ENCODE data around the gene FRMD4B. TPM values are rescaled to one million over a fixed set of nuclear protein-coding genes. Genes with fewer than 3 reads are reported as not detected.

The FRMD4B gene
- total RNA-seq, 6 donors from 2014 or later = 48.0 to 136 (median 62.8) TPM

DNA sequence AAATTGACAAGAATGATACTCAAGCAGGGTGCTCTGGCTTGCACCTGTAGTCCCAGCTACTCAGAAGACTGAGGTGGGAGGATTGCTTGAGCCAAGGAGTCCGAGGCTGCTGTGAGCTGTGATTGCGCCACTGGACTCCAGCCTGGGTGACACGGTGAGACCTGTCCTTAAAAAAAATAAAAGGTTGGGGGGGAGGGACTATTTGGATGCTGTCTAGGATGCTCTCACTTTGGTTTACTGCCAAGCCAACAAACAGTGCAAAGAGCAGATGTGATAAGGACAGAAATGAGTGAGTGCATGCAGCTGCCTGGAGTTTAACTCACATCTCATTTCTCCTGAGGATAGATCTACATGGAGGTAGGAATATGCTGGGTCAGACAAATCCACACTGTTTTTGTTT is 130.0 kb downstream of the FRMD4B start:
- H3K9me3 ChIP-seq = no peaks in the 10 kb centered on the region
- H3K4me3 ChIP-seq = no peak overlapping the region
- H3K36me3 ChIP-seq = peaks cover 0 to 5% (median 0%) of the 10 kb centered on the region in 4 donors
- H3K27ac ChIP-seq = no peak overlapping the region
- ATAC-seq (ENCODE audit: low FRiP score in 2 of 2) = no peak
- WGBS, 2 donors = 67 to 86% methylated on average over 3 of the region's 3 CpGs
- DNase-seq = no peak
- H3K27me3 ChIP-seq = no peaks in the 10 kb centered on the region
- H3K4me1 ChIP-seq = peaks cover 0 to 7% (median 1%) of the 10 kb centered on the region in 4 donors
- TF ChIP-seq POLR2AphosphoS5 (IDR thresholded peaks at IDR 0.05) = no peak
- TF ChIP-seq EP300 (IDR thresholded peaks at IDR 0.05) = no peak

- no peaks in the 10 kb centered on the region for H3K9me3 ChIP-seq
- H3K27ac ChIP-seq = no peak overlapping the region
- WGBS, 2 donors = 90 to 91% methylated on average over 4 of the region's 4 CpGs
- peaks cover 0 to 9% (median 2%) of the 10 kb centered on the region in 4 donors for H3K4me1 ChIP-seq
- no peaks in the 10 kb centered on the region for H3K27me3 ChIP-seq
- H3K36me3 ChIP-seq = no peaks in the 10 kb centered on the region
- ATAC-seq (ENCODE audit: low FRiP score in 2 of 2) = no peak
- H3K4me3 ChIP-seq = no peak overlapping the region
- no peak for DNase-seq
- TF ChIP-seq POLR2A (IDR thresholded peaks at IDR 0.05) (no peak), EP300 (IDR thresholded peaks at IDR 0.05) (no peak), CTCF (IDR thresholded peaks at IDR 0.05) (no peak), POLR2AphosphoS5 (IDR thresholded peaks at IDR 0.05) (no peak)
These were observed 131.5 kb downstream of the FRMD4B start for GRCh38 chr3:69254351-69254750.

- H3K27ac ChIP-seq = no peak overlapping the region
- H3K4me3 ChIP-seq = no peak overlapping the region
- TF ChIP-seq POLR2AphosphoS5 (IDR thresholded peaks at IDR 0.05) = no peak
- no peaks in the 10 kb centered on the region for H3K27me3 ChIP-seq
- H3K36me3 ChIP-seq = peaks cover 0 to 13% (median 0%) of the 10 kb centered on the region in 4 donors
- no peak for DNase-seq
- WGBS, 2 donors = 73 to 77% methylated on average over 4 of the region's 4 CpGs
- no peaks in the 10 kb centered on the region for H3K9me3 ChIP-seq
- H3K4me1 ChIP-seq = peaks cover 0 to 9% (median 2%) of the 10 kb centered on the region in 4 donors
- no peak for ATAC-seq (ENCODE audit: low FRiP score in 2 of 2)
These were observed 133.3 kb downstream of the FRMD4B start for GRCh38 chr3:69252631-69253030.

DNA sequence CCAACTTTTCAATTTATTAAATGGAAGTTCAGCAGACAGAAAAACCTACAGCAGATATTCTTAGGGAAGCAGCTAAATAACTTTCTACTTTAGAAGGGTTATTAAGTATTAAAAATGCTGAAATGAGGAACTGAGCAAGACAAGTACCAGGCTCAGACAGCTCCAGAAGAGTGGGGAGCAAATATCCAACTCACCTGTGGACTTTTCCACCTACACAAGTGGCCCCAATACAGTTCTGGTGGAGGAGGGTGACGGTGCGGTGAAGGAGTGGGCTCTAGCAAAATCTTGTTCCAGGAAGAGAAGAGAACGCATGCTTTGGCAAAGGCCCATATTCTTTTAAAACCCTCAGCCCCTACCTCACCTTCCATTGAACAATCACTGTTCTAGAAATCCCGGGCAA is 133.7 kb downstream of the FRMD4B start:
- DNase-seq (no peak), ATAC-seq (ENCODE audit: low FRiP score in 2 of 2) (no peak)
- H3K27ac ChIP-seq = no peak overlapping the region
- H3K27me3 ChIP-seq = no peaks in the 10 kb centered on the region
- H3K4me3 ChIP-seq = no peak overlapping the region
- TF ChIP-seq POLR2A (IDR thresholded peaks at IDR 0.05) = no peak
- TF ChIP-seq CTCF (IDR thresholded peaks at IDR 0.05) = no peak
- no peak for TF ChIP-seq EP300 (IDR thresholded peaks at IDR 0.05)
- no peak for TF ChIP-seq POLR2AphosphoS5 (IDR thresholded peaks at IDR 0.05)
- H3K9me3 ChIP-seq = no peaks in the 10 kb centered on the region
- WGBS, 2 donors = 47 to 59% methylated on average over 4 of the region's 4 CpGs
- H3K36me3 ChIP-seq = peaks cover 0 to 13% (median 0%) of the 10 kb centered on the region in 4 donors
- peaks cover 0 to 9% (median 2%) of the 10 kb centered on the region in 4 donors for H3K4me1 ChIP-seq

- DNase-seq = no peak
- H3K9me3 ChIP-seq = no peaks in the 10 kb centered on the region
- H3K4me3 ChIP-seq = no peak overlapping the region
- no peak overlapping the region for H3K27ac ChIP-seq
- ATAC-seq (ENCODE audit: low FRiP score in 2 of 2) = no peak
- no peak for TF ChIP-seq POLR2A (IDR thresholded peaks at IDR 0.05)
- no peak for TF ChIP-seq CTCF (IDR thresholded peaks at IDR 0.05)
- TF ChIP-seq EP300 (IDR thresholded peaks at IDR 0.05) = peak in 2 of 4 donors; percentile 60 to 91
- WGBS, 2 donors = 63 to 70% methylated on average over 6 of the region's 6 CpGs
- H3K4me1 ChIP-seq = peaks cover 0 to 9% (median 2%) of the 10 kb centered on the region in 4 donors
- peaks cover 0 to 17% (median 0%) of the 10 kb centered on the region in 4 donors for H3K36me3 ChIP-seq
- H3K27me3 ChIP-seq = no peaks in the 10 kb centered on the region
These were observed 134.6 kb downstream of the FRMD4B start for GRCh38 chr3:69251078-69251805.

- peak in 1 of 2 donors; percentile 81 for ATAC-seq (ENCODE audit: low FRiP score in 2 of 2)
- no peak overlapping the region for H3K27ac ChIP-seq
These were observed 135.9 kb downstream of the FRMD4B start for GRCh38 chr3:69250014-69250413.

More at GRCh38 chr3:69250014-69250413, 135.9 kb downstream of the FRMD4B start:
- Histone ChIP-seq H3K4me1 (peaks cover 0 to 9% (median 2%) of the 10 kb centered on the region in 4 donors), H3K36me3 (peaks cover 0 to 17% (median 0%) of the 10 kb centered on the region in 4 donors), H3K4me3 (peak overlapping the region in 1 of 4 donors; percentile 20), H3K9me3 (no peaks in the 10 kb centered on the region), H3K27me3 (no peaks in the 10 kb centered on the region)
- no peak for DNase-seq
- WGBS, 2 donors = 65 to 72% methylated on average over 8 of the region's 8 CpGs
- TF ChIP-seq POLR2A (IDR thresholded peaks at IDR 0.05) (no peak), EP300 (IDR thresholded peaks at IDR 0.05) (no peak), CTCF (IDR thresholded peaks at IDR 0.05) (no peak), POLR2AphosphoS5 (IDR thresholded peaks at IDR 0.05) (no peak)

Measured in upper lobe of left lung (tissue), 6 donors.